PC-3 (cell line): ENCODE data around the gene LRRC40. TPM values are rescaled to one million over a fixed set of nuclear protein-coding genes. Genes with fewer than 3 reads are reported as not detected.

Experiments used
- ATAC-seq: fragments of 200-7000 bp; cut with Tn5 transposase; 2 replicates; pipeline ENCODE4 v1.9.1; 2020; ENCODE audit warnings: mild to moderate bottlenecking, moderate library complexity
- BruUV-seq: library from RNA; stranded (reverse); fragments of 400-500 nt; replicated peaks from 2 replicates; lab custom pipeline; 2021; lab: Mats Ljungman, UMichigan
- CTCF ChIA-PET: fragments of 300-600 bp; sonication (Branson Sonifier 250); formaldehyde crosslinking; loops from one replicate; lab custom pipeline; 2022; ENCODE audit warnings: antibody characterized with exemption; lab: Charles Lee
- POLR2A ChIA-PET: fragments of 300-600 bp; sonication (Branson Sonifier 250); formaldehyde crosslinking; loops from one replicate; lab custom pipeline; 2022; ENCODE audit warnings: antibody characterized with exemption; ENCODE audit not compliant: unreplicated experiment; lab: Charles Lee
- DNase-seq: peaks from one replicate; pipeline ENCODE4 v3.0.0-alpha.2; 2015
- H2AFZ ChIP-seq: fragments of 300-600 bp; sonication (generic); 2 replicates; pipeline ENCODE4 v1.6.0; 2016; ENCODE audit warnings: antibody characterized with exemption, low read length
- H3F3A ChIP-seq: fragments of 300-600 bp; sonication (generic); one replicate; pipeline ENCODE4 v1.6.0; 2017; ENCODE audit warnings: antibody characterized with exemption, low read length, control low read depth, mild to moderate bottlenecking; ENCODE audit not compliant: unreplicated experiment
- H3K27ac ChIP-seq: fragments of 300-600 bp; sonication (generic); 2 replicates; pipeline ENCODE4 v1.5.1; 2016; ENCODE audit warnings: mild to moderate bottlenecking, low read length
- H3K27me3 ChIP-seq: fragments of 300-600 bp; sonication (generic); 2 replicates; pipeline ENCODE4 v1.6.1; 2016; ENCODE audit warnings: low read length, mixed read lengths
- H3K36me3 ChIP-seq: fragments of 300-600 bp; sonication (generic); 2 replicates; pipeline ENCODE4 v1.6.1; 2016; ENCODE audit warnings: low read depth, mixed run types, low read length, mixed read lengths
- H3K4me1 ChIP-seq: fragments of 300-600 bp; sonication (generic); 2 replicates; pipeline ENCODE4 v1.5.1; 2016; ENCODE audit warnings: low read length; ENCODE audit not compliant: insufficient read depth
- H3K4me2 ChIP-seq: fragments of 300-600 bp; sonication (generic); 2 replicates; pipeline ENCODE4 v1.6.0; 2016; ENCODE audit warnings: low read length
- H3K4me3 ChIP-seq: fragments of 300-600 bp; sonication (generic); 2 replicates; pipeline ENCODE4 v1.5.1; 2016; ENCODE audit warnings: mild to moderate bottlenecking, low read length, mixed read lengths
- H3K79me2 ChIP-seq: fragments of 300-600 bp; sonication (generic); 2 replicates; pipeline ENCODE4 v1.6.1; 2017; ENCODE audit warnings: low read length, mixed read lengths
- H3K9ac ChIP-seq: fragments of 300-600 bp; sonication (generic); 2 replicates; pipeline ENCODE4 v1.6.0; 2016; ENCODE audit warnings: mild to moderate bottlenecking, low read length
- H3K9me2 ChIP-seq: fragments of 300-600 bp; sonication (generic); replicated peaks from 2 replicates; pipeline ENCODE4 v1.6.1; 2016; ENCODE audit warnings: mixed run types, low read length, mixed read lengths
- H3K9me3 ChIP-seq: fragments of 300-600 bp; sonication (generic); 2 replicates; pipeline ENCODE4 v1.6.1; 2016; ENCODE audit warnings: low read length, mixed read lengths
- H4K20me1 ChIP-seq: fragments of 300-600 bp; sonication (generic); 2 replicates; pipeline ENCODE4 v1.6.1; 2016; ENCODE audit warnings: low read length, mixed read lengths
- CTCF ChIP-seq: fragments of 300-600 bp; sonication (generic); conservative IDR thresholded peaks from 2 replicates; pipeline ENCODE4 v1.5.1; 2017; ENCODE audit warnings: antibody characterized with exemption, low read depth, mild to moderate bottlenecking, low read length
- EZH2 ChIP-seq: fragments of 300-600 bp; sonication (generic); IDR thresholded peaks from one replicate; pipeline ENCODE4 v1.6.1; 2017; ENCODE audit warnings: antibody characterized with exemption, mild to moderate bottlenecking, low read length; ENCODE audit not compliant: unreplicated experiment
- EZH2phosphoT487 ChIP-seq: fragments of 300-600 bp; sonication (generic); IDR thresholded peaks from 2 replicates; pipeline ENCODE4 v1.6.1; 2018; ENCODE audit warnings: mild to moderate bottlenecking, antibody characterized with exemption, low read length, borderline replicate concordance
- intact Hi-C: fragments of 100-400 bp; cut with micrococcal nuclease; formaldehyde crosslinking; loops from 2 replicates; pipeline ENCODE4 v1.9.0; 2023
- total RNA-seq: library from RNA; depleted of rRNA; stranded (reverse); fragments of >200 nt; gene quantifications from 2 replicates; pipeline ENCODE4 v1.2.3, GENCODE V29; 2014

The LRRC40 gene
- total RNA-seq, 1 experiment from 2014 or later, result 18.4 TPM

GRCh38 chr1:70164350-70164749 lies 41.0 kb downstream of the LRRC40 start:
- H3K9me2 ChIP-seq, result no peaks in the 10 kb centered on the region
- no peaks in the 10 kb centered on the region for H3K27me3 ChIP-seq
- no TSS peak for BruUV-seq
- CTCF ChIA-PET, result no interaction called here
- POLR2A ChIA-PET, result no interaction called here
- DNase-seq, result no peak
- TF ChIP-seq EZH2phosphoT487 (no peak), CTCF (no peak), EZH2 (no peak)
- no peak overlapping the region for H3K4me2 ChIP-seq
- no peak for ATAC-seq
- no peaks in the 10 kb centered on the region for H3K36me3 ChIP-seq
- H3K9me3 ChIP-seq, result no peaks in the 10 kb centered on the region
- H4K20me1 ChIP-seq, result no peaks in the 10 kb centered on the region
- H3F3A ChIP-seq, result no peaks in the 10 kb centered on the region
- no peak overlapping the region for H3K4me3 ChIP-seq
- no peaks in the 10 kb centered on the region for H3K79me2 ChIP-seq
- H3K4me1 ChIP-seq, result no peaks in the 10 kb centered on the region
- H3K27ac ChIP-seq, result no peak overlapping the region
- intact Hi-C loops, result no loop called here
- H3K9ac ChIP-seq, result no peak overlapping the region
- H2AFZ ChIP-seq, result no peak overlapping the region

GRCh38 chr1:70156529-70157120 lies 48.8 kb downstream of the LRRC40 start:
- Histone ChIP-seq H3K4me2 (no peak overlapping the region), H4K20me1 (no peaks in the 10 kb centered on the region)
- CTCF ChIA-PET, result no interaction called here

More at GRCh38 chr1:70156529-70157120, 48.8 kb downstream of the LRRC40 start:
- ATAC-seq (peak; percentile 68), DNase-seq (peak; percentile 40)
- Histone ChIP-seq H3K9ac (no peak overlapping the region), H3K4me1 (peaks cover 4% of the 10 kb centered on the region; the same call in 1 of the 2 replicates), H3K27ac (no peak overlapping the region), H3K27me3 (no peaks in the 10 kb centered on the region), H3K9me3 (no peaks in the 10 kb centered on the region), H3K79me2 (no peaks in the 10 kb centered on the region), H3K9me2 (no peaks in the 10 kb centered on the region), H3K4me3 (no peak overlapping the region), H2AFZ (no peak overlapping the region), H3K36me3 (no peaks in the 10 kb centered on the region), H3F3A (no peaks in the 10 kb centered on the region)
- BruUV-seq, result no TSS peak
- TF ChIP-seq EZH2phosphoT487 (no peak), CTCF (no peak), EZH2 (no peak)
- intact Hi-C loops, result no loop called here
- POLR2A ChIA-PET, result interaction anchor here (0.5 kb wide), 1 partner anchor 214 kb away, joined by 3 read pairs; no protein-coding TSS in a partner anchor
